ENCODE results near the gene PRKAB1.

The PRKAB1 gene

GRCh38 chr12:119730381-119730780, 62.4 kb downstream of the PRKAB1 start:
- DNase-seq, result no peak
- in situ Hi-C loops (cut with HindIII; ENCODE audit: low pct_ligation_motif_present, low pct_unique_long_range_greater_than_20kb, low sequenced_read_pairs), result no loop called here

Measured in ACHN (cell line).